Ecto neural progenitor cell (in vitro differentiated cells): Measurements from ENCODE around the gene ATG13.
"Not testable (repeated sequence)": the region's sequence is repeated elsewhere in the genome, so short reads cannot be mapped to it uniquely, and the experiment has no call there.

Experiments used
- DNase-seq: peaks from one replicate; pipeline ENCODE4 v3.0.0-alpha.2; 2018; ENCODE audit warnings: low spot score

ATG13 gene

DNA sequence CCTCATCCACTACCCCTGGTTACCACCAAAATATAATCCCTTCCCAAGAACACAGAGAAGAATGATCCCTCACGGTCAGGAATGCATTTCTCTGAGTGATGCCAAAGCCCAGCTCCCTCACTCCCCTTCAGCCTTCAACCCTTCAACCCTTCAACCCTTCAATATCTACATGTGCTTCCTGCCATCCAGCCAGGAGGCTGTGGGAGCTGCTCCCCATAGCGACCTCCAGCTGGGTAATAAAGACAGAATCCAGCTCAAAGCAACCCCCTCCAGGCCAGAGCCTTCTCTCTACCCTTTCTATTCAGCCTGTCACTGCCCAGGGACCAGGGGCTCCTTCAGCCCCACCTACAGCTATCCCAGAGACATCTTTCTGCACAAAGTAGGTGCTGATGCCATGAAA, 80.4 kb downstream of the ATG13 start:
- no peak for DNase-seq

DNA sequence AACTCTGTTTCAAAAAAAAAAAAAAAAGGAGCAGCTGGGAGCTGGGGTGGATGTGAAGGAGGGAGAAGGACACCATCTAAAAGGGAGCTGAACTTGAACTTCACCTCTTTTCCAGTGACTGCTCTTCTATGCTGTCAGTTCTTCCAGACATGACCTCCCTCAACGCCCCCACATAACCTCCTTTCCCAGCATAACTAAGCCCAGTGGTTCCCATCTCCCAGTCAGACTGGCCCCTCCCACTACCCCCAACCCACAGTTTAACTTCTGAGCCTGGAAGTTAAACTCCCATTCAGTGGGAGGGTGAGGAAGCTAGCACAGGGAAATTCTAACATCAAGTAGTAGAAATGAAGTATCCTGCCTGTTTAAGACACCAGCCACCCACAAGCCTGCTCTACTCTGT, 81.2 kb downstream of the ATG13 start:
- no peak for DNase-seq

DNA sequence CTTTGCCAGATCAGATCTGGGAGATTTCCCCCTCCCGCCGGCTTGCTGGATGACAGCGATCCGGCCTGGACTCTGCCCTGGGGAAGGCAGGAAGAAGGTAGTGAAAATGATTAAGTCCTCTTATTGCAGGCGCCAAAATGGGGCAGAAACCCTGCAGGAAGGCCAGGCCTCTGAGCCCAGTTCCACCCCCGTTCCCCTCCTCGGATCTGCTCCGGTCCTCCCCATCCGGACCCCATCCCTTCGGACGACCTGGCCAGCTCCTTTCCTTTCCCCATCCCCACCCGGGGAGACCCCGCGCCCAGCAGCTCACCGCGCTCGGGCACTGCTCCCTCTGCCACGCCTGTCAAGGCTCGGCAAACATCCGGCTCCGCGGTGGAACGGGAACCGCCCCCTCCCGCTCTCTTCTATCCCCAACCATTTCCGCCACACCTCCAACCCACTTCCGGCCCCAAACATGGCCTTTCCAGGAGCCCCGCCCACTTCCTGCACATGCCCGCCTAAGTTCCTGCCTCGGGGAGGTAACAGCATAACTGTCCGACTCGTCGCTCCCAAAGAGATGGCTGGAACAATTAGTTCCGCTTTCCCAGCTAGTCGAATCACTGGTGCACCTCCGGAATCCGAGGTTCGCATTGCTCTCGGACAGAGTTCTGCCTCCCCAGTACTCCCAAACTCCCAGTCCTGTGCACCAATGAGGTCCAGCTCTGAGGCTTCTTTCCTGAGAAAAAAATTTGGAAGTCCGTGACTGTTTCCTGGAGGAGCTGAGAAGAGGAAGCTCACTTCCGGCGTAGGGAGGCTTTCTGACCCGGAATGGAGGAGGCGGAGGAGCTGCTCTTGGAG, 83.1 kb downstream of the ATG13 start, which contains the start of the genes ARHGAP1 and ZNF408:
Gene ARHGAP1 (minus strand): TSS at position 379 of the 837 bp plus-strand sequence. CDS start 4,512 bp downstream, outside the sequence.
Gene ZNF408 (plus strand): TSS at position 791 of the 837 bp plus-strand sequence. CDS start 17 bp downstream, at position 808.
- DNase-seq = peak; percentile 98

DNA sequence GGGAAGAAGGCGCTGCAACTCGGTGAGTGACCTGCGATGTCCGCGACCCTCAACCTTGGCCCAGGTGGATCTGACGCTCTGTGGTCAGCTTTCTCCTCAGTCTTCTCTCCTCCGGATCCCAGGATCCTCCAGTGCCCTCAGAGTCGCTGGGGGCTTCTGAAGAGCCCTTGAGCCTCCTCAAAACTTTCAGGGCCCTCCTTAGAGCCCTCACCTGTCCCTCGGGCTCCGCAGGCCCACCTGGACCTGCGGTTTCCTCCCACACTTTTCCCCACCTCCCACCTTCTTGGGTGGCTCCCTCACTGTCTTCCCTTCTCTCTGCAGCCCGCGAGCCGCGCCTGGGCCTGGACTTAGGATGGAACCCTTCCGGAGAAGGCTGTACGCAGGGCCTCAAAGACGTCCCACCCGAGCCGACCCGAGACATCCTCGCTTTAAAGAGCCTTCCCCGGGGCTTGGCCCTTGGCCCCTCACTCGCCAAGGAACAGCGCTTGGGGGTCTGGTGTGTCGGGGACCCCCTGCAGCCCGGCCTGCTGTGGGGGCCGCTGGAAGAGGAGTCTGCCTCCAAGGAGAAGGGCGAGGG, 83.8 kb downstream of the ATG13 start:
- DNase-seq = no peak

DNA sequence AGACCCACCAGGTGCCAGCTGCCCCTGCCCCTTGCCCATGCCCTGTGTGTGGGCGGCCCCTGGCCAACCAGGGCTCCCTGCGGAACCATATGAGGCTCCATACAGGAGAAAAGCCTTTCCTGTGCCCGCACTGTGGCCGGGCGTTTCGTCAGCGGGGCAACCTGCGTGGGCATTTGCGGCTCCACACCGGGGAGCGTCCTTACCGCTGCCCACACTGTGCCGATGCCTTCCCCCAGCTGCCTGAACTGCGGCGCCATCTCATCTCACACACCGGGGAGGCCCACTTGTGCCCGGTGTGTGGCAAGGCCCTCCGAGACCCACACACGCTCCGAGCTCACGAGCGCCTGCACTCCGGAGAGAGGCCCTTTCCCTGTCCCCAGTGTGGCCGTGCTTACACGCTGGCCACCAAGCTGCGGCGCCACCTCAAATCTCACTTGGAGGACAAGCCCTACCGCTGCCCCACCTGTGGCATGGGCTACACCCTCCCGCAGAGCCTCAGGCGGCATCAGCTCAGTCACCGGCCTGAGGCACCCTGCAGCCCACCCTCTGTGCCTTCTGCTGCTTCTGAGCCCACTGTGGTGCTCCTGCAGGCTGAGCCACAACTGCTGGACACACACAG, 87.8 kb downstream of the ATG13 start:
- DNase-seq = no peak

DNA sequence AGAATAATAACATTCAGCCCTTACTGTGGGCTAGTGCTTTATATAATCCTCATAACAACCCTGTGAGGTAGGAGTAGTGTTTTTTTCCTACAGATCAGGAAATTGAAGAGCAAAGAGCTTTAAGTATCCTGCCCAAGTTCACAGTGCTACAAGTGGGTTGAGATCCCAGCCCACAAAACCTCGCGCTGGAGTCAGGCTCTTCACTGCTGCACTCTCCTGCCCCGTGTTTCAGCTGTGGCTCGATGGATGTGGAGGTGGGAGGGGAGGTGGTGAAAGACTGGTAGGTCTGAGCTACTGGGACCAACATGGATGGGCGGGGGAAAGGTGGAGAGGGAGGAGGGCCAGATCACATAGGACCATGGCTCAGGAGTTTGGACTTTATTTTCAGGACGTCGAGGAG, 89.5 kb downstream of the ATG13 start:
- no peak for DNase-seq

DNA sequence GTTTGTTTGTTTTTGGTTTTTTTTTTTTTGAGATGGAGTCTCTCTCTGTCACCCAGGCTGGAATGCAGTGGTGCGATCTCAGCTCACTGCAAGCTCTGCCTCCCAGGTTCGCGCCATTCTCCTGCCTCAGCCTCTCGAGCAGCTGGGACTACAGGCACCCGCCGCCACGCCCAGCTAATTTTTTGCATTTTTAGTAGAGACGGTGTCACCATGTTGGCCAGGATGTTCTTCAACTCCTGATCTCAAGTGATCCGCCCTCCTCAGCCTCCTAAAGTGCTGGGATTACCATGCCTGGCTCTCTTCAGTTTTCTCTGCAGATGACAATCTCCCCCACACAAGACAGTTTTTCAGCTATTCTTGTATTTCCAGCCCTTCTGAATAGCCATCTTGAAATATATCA, 92.0 kb downstream of the ATG13 start:
- DNase-seq = not testable (repeated sequence)

DNA sequence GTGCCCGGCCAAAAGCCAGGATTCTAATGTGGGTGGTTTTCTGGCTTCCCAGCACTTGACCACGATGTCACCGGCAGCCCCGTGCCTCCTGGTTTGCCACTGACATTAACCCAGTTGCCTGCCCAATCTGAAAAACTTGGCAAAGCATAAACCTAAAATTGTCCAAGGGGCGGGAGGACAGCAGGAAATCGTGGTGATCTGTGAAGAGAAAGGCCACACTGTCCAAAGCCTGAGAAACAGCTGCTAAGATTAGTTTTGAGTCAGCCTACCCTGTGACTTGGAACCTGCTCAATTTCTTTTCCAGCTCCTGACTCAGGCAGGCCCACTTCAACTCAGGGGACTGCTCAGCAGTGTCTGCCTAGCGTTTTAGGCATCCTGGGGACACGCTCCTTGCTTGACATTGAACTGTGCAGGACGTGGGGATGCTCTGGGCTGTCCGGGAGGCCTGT, 93.5 kb downstream of the ATG13 start:
- DNase-seq = no peak

DNA sequence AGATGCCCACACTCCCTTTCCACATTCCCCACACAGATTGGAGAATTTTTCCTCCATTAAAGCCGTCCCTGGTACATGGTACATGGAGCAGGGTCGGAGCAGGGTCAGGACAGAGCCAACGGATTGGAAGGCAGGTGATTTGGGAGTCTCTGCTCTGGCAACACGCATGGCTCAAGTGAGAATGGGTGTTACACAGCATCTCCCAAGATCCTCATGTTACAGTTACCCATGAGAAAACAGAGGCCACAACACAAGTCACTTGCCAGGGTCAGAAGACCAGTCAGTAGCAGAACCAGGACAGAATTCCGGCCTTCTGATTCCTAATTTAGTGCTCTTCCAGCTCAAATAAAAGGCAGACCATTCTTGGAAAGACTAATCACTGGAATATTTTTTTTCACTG, 94.0 kb downstream of the ATG13 start:
- DNase-seq = no peak

DNA sequence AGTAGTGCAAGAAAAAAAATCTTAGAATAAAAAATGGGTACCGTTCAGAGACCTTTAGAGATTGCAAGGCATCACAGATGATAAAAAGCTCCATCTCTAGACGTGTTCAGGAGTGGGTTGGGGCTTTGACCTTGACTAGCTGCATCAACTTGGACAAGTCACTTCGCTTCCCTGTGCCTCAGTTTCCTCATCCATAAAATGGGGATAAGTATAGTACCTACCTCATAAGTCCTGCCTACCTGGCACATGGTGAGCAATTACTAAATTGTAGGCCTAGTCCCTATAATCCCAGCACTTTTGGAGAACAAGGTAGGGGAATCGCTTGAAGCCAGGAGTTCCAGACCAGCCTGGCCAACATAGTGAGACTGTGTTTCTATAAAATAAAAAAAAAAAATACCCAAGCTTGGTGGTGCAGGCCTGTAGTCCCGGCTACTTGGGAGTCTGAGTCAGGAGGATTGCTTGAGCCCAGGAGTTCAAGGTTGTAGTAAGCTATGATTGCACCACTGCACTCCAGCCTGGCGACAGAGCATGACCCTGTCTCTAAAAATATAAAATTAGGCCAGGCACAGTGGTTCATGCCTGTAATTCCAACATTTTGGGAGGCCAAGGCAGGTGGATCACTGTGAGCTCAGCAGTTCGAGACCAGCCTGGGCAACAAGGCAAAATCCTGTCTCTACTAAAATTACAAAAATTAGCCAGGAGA, 95.7 kb downstream of the ATG13 start:
- DNase-seq = no peak

DNA sequence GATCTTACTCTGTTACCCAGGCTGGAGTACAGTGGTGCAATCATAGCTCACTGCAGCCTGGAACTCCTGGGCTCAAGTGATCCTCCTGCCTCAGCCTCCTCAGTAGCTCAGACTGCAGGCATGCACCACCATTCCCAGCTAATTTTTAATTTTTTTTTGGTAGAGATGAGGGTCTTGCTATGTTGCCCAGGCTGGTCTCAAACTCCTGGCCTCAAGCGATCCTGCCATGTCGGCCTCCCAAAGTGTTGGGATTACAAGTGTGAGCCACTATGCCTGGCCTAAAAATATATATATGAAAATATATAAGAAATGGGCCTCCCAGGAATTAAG, 100.4 kb downstream of the ATG13 start:
- not testable (repeated sequence) for DNase-seq

DNA sequence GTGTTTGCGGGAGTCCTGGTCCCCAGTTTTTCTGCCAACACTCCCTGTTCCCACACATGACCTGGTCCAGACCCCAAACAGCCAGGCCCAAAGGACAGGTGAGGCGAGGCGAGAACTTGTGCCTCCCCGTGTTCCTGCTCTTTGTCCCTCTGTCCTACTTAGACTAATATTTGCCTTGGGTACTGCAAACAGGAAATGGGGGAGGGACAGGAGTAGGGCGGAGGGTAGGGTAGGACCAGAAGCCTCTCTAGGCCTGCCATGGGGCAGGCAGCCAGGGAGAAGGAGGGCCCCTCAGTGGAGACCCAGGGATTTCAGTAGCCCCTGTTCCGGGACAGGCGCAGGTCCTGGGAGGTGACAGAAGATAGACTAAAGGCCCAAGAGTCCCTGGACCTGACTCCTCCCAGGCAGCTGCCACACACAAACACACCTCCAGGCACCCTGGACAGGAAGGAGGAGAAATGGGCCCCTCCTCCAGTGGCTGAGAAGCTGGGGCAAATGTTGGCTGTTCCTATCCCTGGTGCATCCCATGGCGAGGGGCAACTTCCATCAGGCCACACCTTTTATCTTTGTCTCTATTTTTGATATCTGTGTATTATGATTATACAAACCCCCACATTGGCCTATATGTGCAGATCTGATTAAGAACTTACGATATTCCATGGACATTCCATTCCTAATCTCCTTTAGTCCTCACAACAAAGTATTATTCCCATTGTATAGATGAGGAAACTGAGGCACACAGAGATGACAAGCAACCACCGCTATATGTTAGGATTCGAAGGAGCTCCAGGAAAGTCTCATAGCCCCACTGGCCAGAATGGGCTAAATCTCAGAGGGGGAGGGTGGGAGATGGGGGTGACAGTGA, 101.0 kb downstream of the ATG13 start:
- no peak for DNase-seq

DNA sequence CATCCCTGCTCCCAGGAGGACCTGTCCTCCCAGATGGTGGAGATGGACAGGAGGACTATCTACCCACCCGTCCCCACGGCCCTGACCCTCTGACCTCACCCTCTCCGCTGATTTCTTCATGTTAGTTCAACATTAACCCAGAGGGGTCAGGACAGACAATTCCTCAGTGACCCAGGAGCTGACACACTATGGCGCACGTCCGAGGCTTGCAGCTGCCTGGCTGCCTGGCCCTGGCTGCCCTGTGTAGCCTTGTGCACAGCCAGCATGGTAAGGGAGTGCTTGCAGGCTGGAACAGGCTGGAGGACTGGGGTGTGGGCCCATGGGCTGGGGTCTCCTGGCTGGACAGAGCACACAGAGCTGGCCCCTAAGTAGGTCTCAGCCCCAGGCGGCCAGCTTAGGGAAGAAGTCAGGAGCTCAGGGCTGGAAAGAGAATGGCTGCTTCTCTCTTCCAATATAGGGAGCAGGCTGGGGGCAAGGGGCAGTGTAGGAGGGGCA, 101.7 kb downstream of the ATG13 start, which contains the start of gene F2:
Gene F2 (plus strand): TSS at position 166 of the 495 bp plus-strand sequence. CDS start 23 bp downstream, at position 189.
- no peak for DNase-seq

DNA sequence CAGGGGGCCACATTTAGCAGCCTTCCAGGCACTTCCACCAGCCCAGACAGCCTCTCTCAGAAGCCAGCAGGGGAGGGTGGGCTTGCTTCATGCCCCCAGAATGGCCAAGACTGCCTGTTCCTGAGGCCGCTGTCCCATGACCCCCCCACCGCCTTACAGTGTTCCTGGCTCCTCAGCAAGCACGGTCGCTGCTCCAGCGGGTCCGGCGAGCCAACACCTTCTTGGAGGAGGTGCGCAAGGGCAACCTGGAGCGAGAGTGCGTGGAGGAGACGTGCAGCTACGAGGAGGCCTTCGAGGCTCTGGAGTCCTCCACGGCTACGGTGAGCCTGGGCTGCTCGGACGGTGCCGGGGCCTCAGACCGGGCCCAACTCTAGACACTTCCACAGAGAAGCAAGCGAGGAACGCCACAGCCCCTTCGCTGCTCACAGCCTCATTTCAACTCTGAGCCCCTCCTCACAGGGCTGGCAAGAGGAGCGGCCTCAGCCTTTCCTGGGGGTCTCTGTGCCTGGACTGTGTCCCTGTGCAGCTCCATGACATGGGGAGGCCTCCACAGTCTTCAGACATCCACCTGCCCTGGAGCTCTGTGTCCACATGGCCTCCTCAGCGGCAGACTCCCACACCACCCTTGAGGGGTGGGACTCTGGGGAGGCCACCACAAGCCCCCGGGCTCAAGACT, 102.3 kb downstream of the ATG13 start:
- no peak for DNase-seq

DNA sequence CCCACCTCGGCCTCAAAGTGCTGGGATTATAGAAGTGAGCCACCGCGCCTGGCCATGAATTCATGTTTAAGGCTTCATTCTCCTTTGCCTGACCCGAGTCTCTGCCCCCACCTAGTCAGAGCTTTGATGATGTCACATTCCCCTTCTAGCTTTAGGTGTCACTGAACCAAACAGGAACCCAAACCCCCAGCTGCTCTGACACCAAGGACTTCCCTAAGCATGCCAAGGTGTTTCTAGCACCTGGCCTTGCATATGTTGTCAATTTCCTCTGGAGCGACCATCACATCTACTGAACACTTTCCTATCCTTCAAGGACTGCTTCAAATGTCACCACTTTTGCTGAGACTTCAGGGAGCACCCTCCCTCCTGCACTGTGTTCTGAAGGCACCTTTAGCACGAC, 103.9 kb downstream of the ATG13 start:
- DNase-seq = no peak

DNA sequence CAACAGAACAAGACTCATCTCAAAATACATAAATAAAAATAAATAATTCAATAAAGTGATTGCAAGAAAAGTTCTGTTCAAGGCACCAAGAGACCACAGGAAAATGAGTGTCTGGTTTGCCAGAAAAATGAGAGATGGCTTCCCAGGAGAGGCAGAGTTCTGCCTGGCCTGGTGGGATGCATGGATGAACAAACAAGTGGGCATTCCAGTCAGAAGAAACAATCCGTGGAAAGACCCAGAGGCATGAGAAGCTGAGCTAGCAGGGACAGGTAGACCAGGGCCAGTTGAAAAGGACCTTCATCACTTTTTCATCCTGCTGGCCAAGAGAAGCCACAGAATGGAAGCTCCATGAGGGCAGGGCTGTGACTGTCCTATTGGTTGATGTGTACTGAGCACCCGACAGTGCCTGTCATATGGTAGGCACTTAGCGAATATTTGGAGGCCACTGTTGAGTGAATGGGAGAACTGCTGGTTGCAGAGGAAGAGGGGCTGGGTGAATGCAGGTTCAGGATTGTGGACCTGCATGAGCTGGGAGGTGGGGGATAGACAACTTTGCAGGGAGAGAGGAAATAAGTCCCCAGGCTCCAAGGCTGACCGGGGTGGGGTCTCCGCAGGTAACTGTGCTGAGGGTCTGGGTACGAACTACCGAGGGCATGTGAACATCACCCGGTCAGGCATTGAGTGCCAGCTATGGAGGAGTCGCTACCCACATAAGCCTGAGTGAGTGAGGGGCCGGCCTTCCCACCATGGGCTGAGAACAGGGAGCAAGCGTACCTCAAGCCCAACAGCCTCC, 105.4 kb downstream of the ATG13 start:
- no peak for DNase-seq

DNA sequence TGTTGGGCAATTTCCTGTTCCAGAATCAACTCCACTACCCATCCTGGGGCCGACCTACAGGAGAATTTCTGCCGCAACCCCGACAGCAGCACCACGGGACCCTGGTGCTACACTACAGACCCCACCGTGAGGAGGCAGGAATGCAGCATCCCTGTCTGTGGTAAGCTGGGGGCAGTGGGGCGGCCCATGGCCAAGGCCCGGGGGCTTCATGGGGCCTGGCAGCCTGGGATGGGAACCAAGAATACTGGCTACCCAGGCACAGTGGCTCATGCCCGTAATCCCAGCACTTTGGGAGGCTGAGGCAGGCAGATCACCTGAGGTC, 106.0 kb downstream of the ATG13 start:
- DNase-seq = no peak

DNA sequence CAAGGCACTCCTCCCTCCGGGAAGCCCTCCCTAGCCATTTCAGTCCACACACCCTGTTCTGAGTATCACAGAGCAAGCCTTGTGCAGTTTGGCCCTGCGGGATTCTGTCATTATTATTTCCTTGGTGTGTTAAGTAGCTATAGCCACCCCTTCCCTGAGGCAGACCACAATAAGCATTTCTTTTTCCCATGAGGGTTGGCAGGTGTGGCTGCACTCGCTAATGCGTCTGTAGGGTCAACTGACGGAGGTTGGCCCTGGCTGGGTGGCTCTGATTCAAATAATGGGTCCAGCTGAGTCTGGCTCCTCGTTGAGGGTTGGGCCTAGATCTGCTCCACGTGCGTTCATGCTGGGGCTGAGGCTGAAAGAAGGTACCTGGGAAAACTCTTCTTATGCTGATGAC, 106.7 kb downstream of the ATG13 start:
- DNase-seq = no peak
